DMS53 treated with DMSO at 0.1 percent for 48 hours (cell line): ENCODE data around the gene ZFP28.

ENCODE experiments used
- DNase-seq: peaks from one replicate; lab custom pipeline; 2025; ENCODE audit not compliant: unreplicated experiment; lab: John Stamatoyannopoulos, UW

ZFP28 gene

GRCh38 chr19:56595548-56595899, 56.8 kb downstream of the ZFP28 start:
- no peak for DNase-seq

GRCh38 chr19:56596676-56597075, 57.9 kb downstream of the ZFP28 start:
- DNase-seq = no peak

- DNase-seq = no peak
These were observed 58.9 kb downstream of the ZFP28 start for GRCh38 chr19:56597696-56598095.

- DNase-seq = no peak
These were observed 62.6 kb downstream of the ZFP28 start for GRCh38 chr19:56601375-56601774.

- no peak for DNase-seq
These were observed 65.1 kb downstream of the ZFP28 start for GRCh38 chr19:56603829-56604228.
